ENCODE results near the gene OSBPL3.

DNA sequence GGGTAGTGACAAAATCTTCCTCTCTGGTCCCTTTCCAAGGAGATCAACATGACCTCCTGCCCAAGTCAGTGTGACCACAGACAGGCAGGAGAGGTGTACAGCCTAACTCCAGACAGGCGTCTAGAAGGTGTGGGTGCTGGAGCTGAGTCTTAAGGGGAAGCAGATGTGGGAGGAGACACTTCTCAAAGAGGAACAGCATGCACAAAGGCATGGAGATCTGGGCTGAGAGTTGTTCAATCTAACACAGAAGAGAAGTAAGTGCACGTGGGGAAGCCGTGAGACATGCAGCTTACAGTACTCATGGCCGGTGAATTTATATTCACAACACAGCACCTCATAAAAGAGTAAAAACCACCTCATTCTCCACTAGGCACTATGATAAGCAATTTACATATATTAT lies 198.9 kb downstream of the OSBPL3 start:
- TF ChIP-seq, protein P1, sequence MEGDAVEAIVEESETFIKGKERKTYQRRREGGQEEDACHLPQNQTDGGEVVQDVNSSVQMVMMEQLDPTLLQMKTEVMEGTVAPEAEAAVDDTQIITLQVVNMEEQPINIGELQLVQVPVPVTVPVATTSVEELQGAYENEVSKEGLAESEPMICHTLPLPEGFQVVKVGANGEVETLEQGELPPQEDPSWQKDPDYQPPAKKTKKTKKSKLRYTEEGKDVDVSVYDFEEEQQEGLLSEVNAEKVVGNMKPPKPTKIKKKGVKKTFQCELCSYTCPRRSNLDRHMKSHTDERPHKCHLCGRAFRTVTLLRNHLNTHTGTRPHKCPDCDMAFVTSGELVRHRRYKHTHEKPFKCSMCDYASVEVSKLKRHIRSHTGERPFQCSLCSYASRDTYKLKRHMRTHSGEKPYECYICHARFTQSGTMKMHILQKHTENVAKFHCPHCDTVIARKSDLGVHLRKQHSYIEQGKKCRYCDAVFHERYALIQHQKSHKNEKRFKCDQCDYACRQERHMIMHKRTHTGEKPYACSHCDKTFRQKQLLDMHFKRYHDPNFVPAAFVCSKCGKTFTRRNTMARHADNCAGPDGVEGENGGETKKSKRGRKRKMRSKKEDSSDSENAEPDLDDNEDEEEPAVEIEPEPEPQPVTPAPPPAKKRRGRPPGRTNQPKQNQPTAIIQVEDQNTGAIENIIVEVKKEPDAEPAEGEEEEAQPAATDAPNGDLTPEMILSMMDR (conservative IDR thresholded peaks at IDR 0.05 in 1 of 2, IDR thresholded peaks at IDR 0.05 in 1 of 2; ENCODE audit: extremely low read depth in 1 of 2, insufficient read depth in 1 of 2, low read depth in 1 of 2, low read length in 2 of 2) = no peak
- TF ChIP-seq EZH2 (IDR thresholded peaks at IDR 0.05; ENCODE audit: borderline replicate concordance, low read length) = no peak

Data from mammary epithelial cell (primary cell).